ENCODE measurements around the gene ROR1.

- TF ChIP-seq ZNF8 (CRISPR knock-in tag; IDR thresholded peaks at IDR 0.05) (no peak), ZC3H10 (CRISPR knock-in tag; IDR thresholded peaks at IDR 0.05) (no peak), OSR1 (CRISPR knock-in tag; IDR thresholded peaks at IDR 0.05) (no peak), ZFP30 (CRISPR knock-in tag; IDR thresholded peaks at IDR 0.05) (no peak), CREB5 (CRISPR knock-in tag; IDR thresholded peaks at IDR 0.05; ENCODE audit: low read depth) (no peak), ISL1 (CRISPR knock-in tag; IDR thresholded peaks at IDR 0.05) (no peak), ARNTL (CRISPR knock-in tag; IDR thresholded peaks at IDR 0.05; ENCODE audit: borderline replicate concordance, low read depth) (no peak), PATZ1 (CRISPR knock-in tag; IDR thresholded peaks at IDR 0.05; ENCODE audit: borderline replicate concordance) (no peak), ZNF70 (CRISPR knock-in tag; IDR thresholded peaks at IDR 0.05) (no peak)
Measured at GRCh38 chr1:63774617-63775417, 1.0 kb downstream of the ROR1 start.

All from SK-N-SH treated with all-trans-retinoic acid at 6 μM for 48 hours (cell line).